HepG2 (cell line): Measurements from ENCODE around the gene IRF7. TPM values are rescaled to one million over a fixed set of nuclear protein-coding genes. Genes with fewer than 3 reads are reported as not detected.

Source experiments
- ATF7 ChIP-seq, 2 experiments: fragments of 450-650 bp in 1 of 2; sonication (generic) in 1 of 2; formaldehyde crosslinking in 1 of 2; IDR thresholded peaks; 2 replicates each; pipeline versions ENCODE4 v1.4.0 to v1.6.1; 2016 to 2020; ENCODE audit warnings: antibody characterized with exemption in 1 of 2, mild to moderate bottlenecking in 1 of 2, missing genetic modification reagents in 1 of 2
- BCL6 ChIP-seq: IDR thresholded peaks from 2 replicates; pipeline ENCODE4 v1.6.1; 2016; ENCODE audit warnings: missing genetic modification reagents, missing compliant biosample characterization
- BHLHE40 ChIP-seq: IDR thresholded peaks from 2 replicates; pipeline ENCODE4 v1.6.1; 2011; ENCODE audit warnings: low read length, improper control_type of control experiment
- FOSL2 ChIP-seq: sonication (generic); formaldehyde crosslinking; IDR thresholded peaks from 2 replicates; pipeline ENCODE4 v1.4.0; 2020; ENCODE audit warnings: missing genetic modification reagents
- FOXK2 ChIP-seq: fragments of 450-650 bp; IDR thresholded peaks from 2 replicates; pipeline ENCODE4 v1.6.1; 2016
- FOXO4 ChIP-seq: sonication (generic); formaldehyde crosslinking; conservative IDR thresholded peaks from 2 replicates; pipeline ENCODE4 v1.8.1; 2023; ENCODE audit warnings: missing genetic modification reagents
- GATA4 ChIP-seq: sonication (generic); IDR thresholded peaks from 2 replicates; pipeline ENCODE4 v1.6.1; 2016; ENCODE audit warnings: antibody characterized with exemption, low read depth, borderline replicate concordance
- HDAC1 ChIP-seq: sonication (generic); formaldehyde crosslinking; IDR thresholded peaks from 2 replicates; pipeline ENCODE4 v1.5.1; 2020; ENCODE audit warnings: mild to moderate bottlenecking, missing genetic modification reagents
- MTF1 ChIP-seq: sonication (generic); formaldehyde crosslinking; IDR thresholded peaks from 2 replicates; pipeline ENCODE4 v1.5.0; 2020; ENCODE audit warnings: missing genetic modification reagents
- MXI1 ChIP-seq: IDR thresholded peaks from 3 replicates; pipeline ENCODE4 v1.6.1; 2012; ENCODE audit warnings: low read depth, low read length, inconsistent platforms, borderline replicate concordance
- MYC ChIP-seq: sonication (generic); formaldehyde crosslinking; IDR thresholded peaks from 2 replicates; pipeline ENCODE4 v1.9.0; 2021; ENCODE audit warnings: missing genetic modification reagents, borderline replicate concordance
- NR1H2 ChIP-seq: sonication (generic); formaldehyde crosslinking; IDR thresholded peaks from 2 replicates; pipeline ENCODE4 v1.8.1; 2022; ENCODE audit warnings: low read depth, missing genetic modification reagents, borderline replicate concordance
- NR2F1 ChIP-seq, 2 experiments: fragments of 450-650 bp in 1 of 2; formaldehyde crosslinking in 1 of 2; IDR thresholded peaks; 2 replicates each; pipeline versions ENCODE4 v1.5.0 to v1.6.1; 2016 to 2020; ENCODE audit warnings: mild to moderate bottlenecking in 1 of 2, missing compliant biosample characterization in 1 of 2, missing genetic modification reagents in 1 of 2, moderate library complexity in 1 of 2
- PAWR ChIP-seq: sonication (generic); formaldehyde crosslinking; IDR thresholded peaks from 2 replicates; pipeline ENCODE4 v1.4.0; 2020; ENCODE audit warnings: missing genetic modification reagents, mild to moderate bottlenecking, borderline replicate concordance
- PHF21A ChIP-seq: sonication (generic); formaldehyde crosslinking; IDR thresholded peaks from 2 replicates; pipeline ENCODE4 v1.5.0; 2020; ENCODE audit warnings: mild to moderate bottlenecking, missing genetic modification reagents
- PRPF4 ChIP-seq: fragments of 200-400 bp; formaldehyde crosslinking; IDR thresholded peaks from 2 replicates; pipeline ENCODE4 v1.6.1; 2016; ENCODE audit warnings: low read length, low read depth; ENCODE audit not compliant: poor library complexity, severe bottlenecking
- RNF2 ChIP-seq: fragments of 450-650 bp; conservative IDR thresholded peaks from 2 replicates; pipeline ENCODE4 v1.6.1; 2016; ENCODE audit warnings: low read depth
- SOX5 ChIP-seq: IDR thresholded peaks from 2 replicates; pipeline ENCODE4 v1.6.1; 2016; ENCODE audit warnings: borderline replicate concordance
- TEAD2 ChIP-seq: sonication (generic); formaldehyde crosslinking; IDR thresholded peaks from 2 replicates; pipeline ENCODE4 v1.9.0; 2021; ENCODE audit warnings: missing genetic modification reagents
- TP53 ChIP-seq: sonication (generic); formaldehyde crosslinking; conservative IDR thresholded peaks from 2 replicates; pipeline ENCODE4 v1.4.0; 2020; ENCODE audit warnings: missing genetic modification reagents
- ZNF143 ChIP-seq: sonication (generic); formaldehyde crosslinking; IDR thresholded peaks from 2 replicates; pipeline ENCODE4 v1.4.0; 2020; ENCODE audit warnings: missing genetic modification reagents
- ZNF501 ChIP-seq: sonication (generic); formaldehyde crosslinking; IDR thresholded peaks from 2 replicates; pipeline ENCODE4 v1.5.1; 2020; ENCODE audit warnings: mild to moderate bottlenecking, moderate library complexity, missing genetic modification reagents
- ZNF703 ChIP-seq: sonication (generic); formaldehyde crosslinking; IDR thresholded peaks from 2 replicates; pipeline ENCODE4 v1.5.1; 2020; ENCODE audit warnings: missing genetic modification reagents, mild to moderate bottlenecking, moderate library complexity, borderline replicate concordance
- ZNF781 ChIP-seq: sonication (generic); formaldehyde crosslinking; IDR thresholded peaks from 2 replicates; pipeline ENCODE4 v1.5.1; 2020; ENCODE audit warnings: borderline replicate concordance, mild to moderate bottlenecking, missing genetic modification reagents; ENCODE audit errors: not compliant biosample characterization
- ZNF792 ChIP-seq: IDR thresholded peaks from 2 replicates; pipeline ENCODE4 v1.6.1; 2016
- ZSCAN21 ChIP-seq: sonication (generic); formaldehyde crosslinking; IDR thresholded peaks from 2 replicates; pipeline ENCODE4 v1.8.0; 2022; ENCODE audit warnings: mild to moderate bottlenecking, missing genetic modification reagents, moderate library complexity, borderline replicate concordance
- ZSCAN29 ChIP-seq: sonication (generic); formaldehyde crosslinking; conservative IDR thresholded peaks from 2 replicates; pipeline ENCODE4 v1.4.0; 2020; ENCODE audit warnings: mild to moderate bottlenecking, missing genetic modification reagents
- polyA plus RNA-seq, 8 experiments: library from polyadenylated mRNA; depleted of rRNA in 3 of 8; stranded (reverse) in 7 of 8; unstranded in 1 of 8; fragments of >200 nt; fragmentation: Illumina TruSeq in 4 of 8; extraction: Trizol in 4 of 8; gene quantifications; 2 replicates each; pipeline versions ENCODE4 v1.2.1 to v1.2.3, GENCODE V29; 2011 to 2016; ENCODE audit warnings: low read depth in 4 of 8, missing spikeins in 1 of 8, mixed read lengths in 1 of 8; ENCODE audit not compliant: insufficient read depth in 1 of 8
- total RNA-seq, 5 experiments: library from RNA; depleted of rRNA; stranded (reverse); fragments of >200 nt; fragmentation: Illumina TruSeq; extraction: Trizol; gene quantifications; 2 replicates each; pipeline ENCODE4 v1.2.3, GENCODE V29; 2016; ENCODE audit warnings: low read depth in 1 of 5
- TF ChIP-seq, protein P1 (sequence below): sonication (generic); formaldehyde crosslinking; IDR thresholded peaks from 2 replicates; pipeline ENCODE4 v1.4.0; 2020; ENCODE audit warnings: missing genetic modification reagents, borderline replicate concordance

The IRF7 gene
- total and polyA plus RNA-seq, 2 of the 13 experiments (the other 11 are each of a cell fraction or from before 2014, with no cell fraction given): not detected

DNA sequence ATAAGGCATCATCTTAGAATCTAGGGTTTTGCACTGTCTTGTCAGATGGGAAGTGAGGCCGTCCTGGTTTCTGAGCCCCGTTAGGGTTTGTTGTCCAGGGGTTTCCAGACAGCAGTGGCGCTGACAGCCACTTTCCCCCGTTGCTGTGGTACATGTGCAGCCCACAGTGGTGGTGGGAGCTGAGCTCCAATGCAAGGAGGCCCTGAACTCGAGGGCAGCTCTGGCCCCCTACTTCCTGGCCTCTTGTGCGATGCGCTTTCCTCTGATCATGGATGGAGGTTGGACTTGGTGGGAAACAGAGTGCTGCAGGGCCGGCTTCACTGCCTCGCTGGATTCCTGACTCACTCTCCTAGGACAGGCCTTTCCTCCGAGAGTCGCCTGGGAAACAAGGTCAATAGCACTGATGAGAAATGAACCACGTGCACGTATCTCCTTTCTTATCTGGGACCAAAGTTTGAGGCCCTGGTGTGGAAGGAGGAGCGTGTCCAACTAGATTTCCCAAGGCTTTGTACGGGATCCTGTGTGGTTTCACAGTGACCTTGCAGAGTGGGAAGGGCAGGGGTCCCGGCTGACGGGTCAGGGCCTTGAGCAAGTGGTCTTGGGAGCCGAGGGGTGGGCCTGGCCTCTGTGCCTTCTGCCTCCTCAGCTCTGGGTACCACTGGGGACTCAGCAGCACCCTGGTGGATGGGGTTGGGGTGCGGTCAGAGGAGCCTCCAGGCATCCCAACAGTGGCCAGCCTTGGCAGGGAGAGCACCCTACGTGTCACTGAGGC lies 35.7 kb downstream of the IRF7 start (continued):
- TF ChIP-seq ZNF792 (CRISPR knock-in tag) (0 out of 2 replicates have a peak, but pooled peaks have one; percentile 27), RNF2 (0 out of 2 replicates have a peak, but pooled peaks have one; percentile 32), FOSL2 (CRISPR knock-in tag) (peak; percentile 64), NR1H2 (no peak), ZNF501 (no peak), TP53 (CRISPR knock-in tag) (no peak), FOXK2 (peak; percentile 50; the same call in 1 of the 2 replicates), MTF1 (no peak), FOXO4 (CRISPR knock-in tag) (no peak), PRPF4 (no peak), ZNF143 (CRISPR knock-in tag) (peak; percentile 57; the same call in 1 of the 2 replicates), MXI1 (peak; percentile 71; the same call in 1 of the 3 replicates), ZNF703 (CRISPR knock-in tag) (no peak), TEAD2 (CRISPR knock-in tag) (no peak), ATF7 (IDR thresholded peaks at IDR 0.05) (no peak), ATF7 (CRISPR knock-in tag; IDR thresholded peaks at IDR 0.05) (0 out of 2 replicates have a peak, but pooled peaks have one; percentile 24), MYC (CRISPR knock-in tag) (peak; percentile 77; the same call in 1 of the 2 replicates), PAWR (CRISPR knock-in tag) (no peak), PHF21A (CRISPR knock-in tag) (peak; percentile 51; the same call in 1 of the 2 replicates), SOX5 (CRISPR knock-in tag) (peak; percentile 42; the same call in 1 of the 2 replicates), ZNF781 (CRISPR knock-in tag) (peak; percentile 53), NR2F1 (CRISPR knock-in tag; IDR thresholded peaks at IDR 0.05) (peak; percentile 38 to 51; a peak in 3 of 4 replicates), BCL6 (CRISPR knock-in tag) (peak; percentile 36), ZSCAN29 (CRISPR knock-in tag) (0 out of 2 replicates have a peak, but pooled peaks have one; percentile 28), BHLHE40 (peak; percentile 54; the same call in 1 of the 2 replicates), HDAC1 (CRISPR knock-in tag) (peak; percentile 75; the same call in 1 of the 2 replicates), GATA4 (peak; percentile 53; the same call in 1 of the 2 replicates), ZSCAN21 (CRISPR knock-in tag) (peak; percentile 57; the same call in 1 of the 2 replicates)
- TF ChIP-seq, protein P1, sequence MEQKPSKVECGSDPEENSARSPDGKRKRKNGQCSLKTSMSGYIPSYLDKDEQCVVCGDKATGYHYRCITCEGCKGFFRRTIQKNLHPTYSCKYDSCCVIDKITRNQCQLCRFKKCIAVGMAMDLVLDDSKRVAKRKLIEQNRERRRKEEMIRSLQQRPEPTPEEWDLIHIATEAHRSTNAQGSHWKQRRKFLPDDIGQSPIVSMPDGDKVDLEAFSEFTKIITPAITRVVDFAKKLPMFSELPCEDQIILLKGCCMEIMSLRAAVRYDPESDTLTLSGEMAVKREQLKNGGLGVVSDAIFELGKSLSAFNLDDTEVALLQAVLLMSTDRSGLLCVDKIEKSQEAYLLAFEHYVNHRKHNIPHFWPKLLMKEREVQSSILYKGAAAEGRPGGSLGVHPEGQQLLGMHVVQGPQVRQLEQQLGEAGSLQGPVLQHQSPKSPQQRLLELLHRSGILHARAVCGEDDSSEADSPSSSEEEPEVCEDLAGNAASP: peak; percentile 34; the same call in 1 of the 2 replicates
